Measurements from ENCODE around the gene CNGA4.

DNA sequence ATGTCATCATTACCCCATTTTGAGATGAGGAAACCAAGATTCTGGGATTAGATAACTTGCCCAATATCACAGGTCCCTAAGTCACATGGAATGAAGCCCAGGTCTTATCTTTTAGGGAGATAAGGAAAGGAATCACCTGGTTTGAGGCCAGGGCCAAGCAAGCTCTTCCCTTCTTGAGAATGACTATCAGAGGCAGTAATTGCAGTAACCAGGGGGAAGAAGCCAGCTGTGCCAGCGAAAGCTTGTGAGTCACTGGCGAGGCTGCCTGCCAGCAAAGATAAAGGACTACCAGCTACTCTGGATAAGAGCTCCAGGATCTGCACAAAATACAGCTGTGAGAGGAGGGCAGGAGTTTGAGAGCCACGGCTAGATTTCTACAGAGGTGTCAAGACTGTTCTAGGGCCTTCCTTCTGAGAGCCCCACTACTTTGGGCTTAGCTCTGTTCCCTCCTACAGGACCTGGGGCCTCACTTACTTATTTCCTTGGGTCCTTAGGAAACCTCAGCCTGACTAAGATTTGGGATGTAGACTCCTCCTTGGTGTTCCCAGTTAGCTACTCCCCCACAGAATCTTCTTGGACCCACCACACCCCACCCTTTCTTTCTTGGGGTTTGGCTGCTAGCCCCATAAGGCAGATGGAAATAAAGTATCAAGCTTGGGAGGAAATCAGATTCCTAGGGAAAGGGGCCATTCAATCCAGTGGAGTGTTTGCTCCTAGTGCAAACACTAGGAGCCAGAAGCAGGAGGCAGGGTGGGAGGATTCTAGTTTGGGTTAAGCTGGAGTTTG is 11.1 kb downstream of the CNGA4 start:
- TF ChIP-seq SPI1 (IDR thresholded peaks at IDR 0.05; ENCODE audit: low read depth, low read length) = no peak
- no peak for TF ChIP-seq POLR2AphosphoS5 (IDR thresholded peaks at IDR 0.05; ENCODE audit: low read depth, low read length)
- TF ChIP-seq POLR2A (IDR thresholded peaks at IDR 0.05; ENCODE audit: low read depth, low read length) = no peak
- TF ChIP-seq TAF1 (IDR thresholded peaks at IDR 0.05; ENCODE audit: low read depth, low read length) = no peak
- TF ChIP-seq PAX5 (IDR thresholded peaks at IDR 0.05; ENCODE audit: insufficient read depth, low read length, severe bottlenecking) = no peak
- no peak for TF ChIP-seq POU2F2 (IDR thresholded peaks at IDR 0.05; ENCODE audit: low read depth, low read length)
